ENCODE measurements around the gene CHGA. TPM values are rescaled to one million over a fixed set of nuclear protein-coding genes. Genes with fewer than 3 reads are reported as not detected.

Gene CHGA
- polyA plus RNA-seq, 1 donor from 2014 or later: 131 TPM

DNA sequence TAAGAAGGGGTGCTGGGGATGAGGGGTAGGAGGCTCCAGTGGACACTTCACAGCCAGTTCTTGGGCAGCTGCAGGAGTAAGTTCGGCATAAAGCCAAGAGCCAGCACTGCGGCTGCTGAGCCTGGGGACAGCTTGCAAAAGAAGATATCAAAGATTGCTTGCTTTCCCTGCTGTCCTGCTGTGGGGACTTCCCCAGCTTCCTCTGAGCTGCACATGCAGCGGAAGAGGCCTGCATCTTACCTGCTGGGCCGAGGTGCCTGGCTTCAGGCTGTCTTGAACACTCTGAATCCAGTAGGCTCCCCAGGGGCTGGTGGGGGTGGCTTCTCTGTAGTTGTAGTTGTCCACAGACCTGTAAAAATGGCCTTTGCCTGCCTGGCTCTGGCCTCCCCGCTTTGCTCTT is 1.3 kb downstream of the CHGA start:
- Histone ChIP-seq H3K27ac (ENCODE audit: low read length) (no peak overlapping the region), H3K9me3 (ENCODE audit: low read length) (no peaks in the 10 kb centered on the region), H2AFZ (ENCODE audit: low read depth, low read length) (no peak overlapping the region), H3K79me2 (replicated peaks; ENCODE audit: insufficient read depth, low read length) (no peaks in the 10 kb centered on the region), H3K4me2 (ENCODE audit: low read length) (peak overlapping the region; percentile 83), H3K27me3 (ENCODE audit: insufficient read depth, low read depth, low read length) (peaks cover 11% of the 10 kb centered on the region), H3K9ac (ENCODE audit: low read length) (peak overlapping the region; percentile 82), H3K36me3 (ENCODE audit: insufficient read depth, low read length) (no peaks in the 10 kb centered on the region), H4K20me1 (ENCODE audit: insufficient read depth) (no peaks in the 10 kb centered on the region), H3K4me3 (ENCODE audit: low read length) (peak overlapping the region; percentile 99), H3F3A (ENCODE audit: insufficient read depth, low read length, poor library complexity, severe bottlenecking) (no peaks in the 10 kb centered on the region), H3K9me2 (ENCODE audit: insufficient read depth, low read length) (no peaks in the 10 kb centered on the region)
- TF ChIP-seq, protein P1, sequence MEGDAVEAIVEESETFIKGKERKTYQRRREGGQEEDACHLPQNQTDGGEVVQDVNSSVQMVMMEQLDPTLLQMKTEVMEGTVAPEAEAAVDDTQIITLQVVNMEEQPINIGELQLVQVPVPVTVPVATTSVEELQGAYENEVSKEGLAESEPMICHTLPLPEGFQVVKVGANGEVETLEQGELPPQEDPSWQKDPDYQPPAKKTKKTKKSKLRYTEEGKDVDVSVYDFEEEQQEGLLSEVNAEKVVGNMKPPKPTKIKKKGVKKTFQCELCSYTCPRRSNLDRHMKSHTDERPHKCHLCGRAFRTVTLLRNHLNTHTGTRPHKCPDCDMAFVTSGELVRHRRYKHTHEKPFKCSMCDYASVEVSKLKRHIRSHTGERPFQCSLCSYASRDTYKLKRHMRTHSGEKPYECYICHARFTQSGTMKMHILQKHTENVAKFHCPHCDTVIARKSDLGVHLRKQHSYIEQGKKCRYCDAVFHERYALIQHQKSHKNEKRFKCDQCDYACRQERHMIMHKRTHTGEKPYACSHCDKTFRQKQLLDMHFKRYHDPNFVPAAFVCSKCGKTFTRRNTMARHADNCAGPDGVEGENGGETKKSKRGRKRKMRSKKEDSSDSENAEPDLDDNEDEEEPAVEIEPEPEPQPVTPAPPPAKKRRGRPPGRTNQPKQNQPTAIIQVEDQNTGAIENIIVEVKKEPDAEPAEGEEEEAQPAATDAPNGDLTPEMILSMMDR (IDR thresholded peaks at IDR 0.05; ENCODE audit: poor library complexity, severe bottlenecking): no peak
- TF ChIP-seq POLR2AphosphoS5 (IDR thresholded peaks at IDR 0.05) (no peak), SMC3 (conservative IDR thresholded peaks at IDR 0.05; ENCODE audit: poor library complexity) (no peak), EZH2 (IDR thresholded peaks at IDR 0.05; ENCODE audit: borderline replicate concordance, insufficient read depth, low read length, poor library complexity, severe bottlenecking) (no peak), MXI1 (conservative IDR thresholded peaks at IDR 0.05; ENCODE audit: poor library complexity, severe bottlenecking) (peak; percentile 11), EP300 (conservative IDR thresholded peaks at IDR 0.05; ENCODE audit: poor library complexity, severe bottlenecking) (no peak), RAD21 (conservative IDR thresholded peaks at IDR 0.05) (no peak)
- TF ChIP-seq, protein P2, sequence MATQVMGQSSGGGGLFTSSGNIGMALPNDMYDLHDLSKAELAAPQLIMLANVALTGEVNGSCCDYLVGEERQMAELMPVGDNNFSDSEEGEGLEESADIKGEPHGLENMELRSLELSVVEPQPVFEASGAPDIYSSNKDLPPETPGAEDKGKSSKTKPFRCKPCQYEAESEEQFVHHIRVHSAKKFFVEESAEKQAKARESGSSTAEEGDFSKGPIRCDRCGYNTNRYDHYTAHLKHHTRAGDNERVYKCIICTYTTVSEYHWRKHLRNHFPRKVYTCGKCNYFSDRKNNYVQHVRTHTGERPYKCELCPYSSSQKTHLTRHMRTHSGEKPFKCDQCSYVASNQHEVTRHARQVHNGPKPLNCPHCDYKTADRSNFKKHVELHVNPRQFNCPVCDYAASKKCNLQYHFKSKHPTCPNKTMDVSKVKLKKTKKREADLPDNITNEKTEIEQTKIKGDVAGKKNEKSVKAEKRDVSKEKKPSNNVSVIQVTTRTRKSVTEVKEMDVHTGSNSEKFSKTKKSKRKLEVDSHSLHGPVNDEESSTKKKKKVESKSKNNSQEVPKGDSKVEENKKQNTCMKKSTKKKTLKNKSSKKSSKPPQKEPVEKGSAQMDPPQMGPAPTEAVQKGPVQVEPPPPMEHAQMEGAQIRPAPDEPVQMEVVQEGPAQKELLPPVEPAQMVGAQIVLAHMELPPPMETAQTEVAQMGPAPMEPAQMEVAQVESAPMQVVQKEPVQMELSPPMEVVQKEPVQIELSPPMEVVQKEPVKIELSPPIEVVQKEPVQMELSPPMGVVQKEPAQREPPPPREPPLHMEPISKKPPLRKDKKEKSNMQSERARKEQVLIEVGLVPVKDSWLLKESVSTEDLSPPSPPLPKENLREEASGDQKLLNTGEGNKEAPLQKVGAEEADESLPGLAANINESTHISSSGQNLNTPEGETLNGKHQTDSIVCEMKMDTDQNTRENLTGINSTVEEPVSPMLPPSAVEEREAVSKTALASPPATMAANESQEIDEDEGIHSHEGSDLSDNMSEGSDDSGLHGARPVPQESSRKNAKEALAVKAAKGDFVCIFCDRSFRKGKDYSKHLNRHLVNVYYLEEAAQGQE (IDR thresholded peaks at IDR 0.05; ENCODE audit: borderline replicate concordance): no peak

DNA sequence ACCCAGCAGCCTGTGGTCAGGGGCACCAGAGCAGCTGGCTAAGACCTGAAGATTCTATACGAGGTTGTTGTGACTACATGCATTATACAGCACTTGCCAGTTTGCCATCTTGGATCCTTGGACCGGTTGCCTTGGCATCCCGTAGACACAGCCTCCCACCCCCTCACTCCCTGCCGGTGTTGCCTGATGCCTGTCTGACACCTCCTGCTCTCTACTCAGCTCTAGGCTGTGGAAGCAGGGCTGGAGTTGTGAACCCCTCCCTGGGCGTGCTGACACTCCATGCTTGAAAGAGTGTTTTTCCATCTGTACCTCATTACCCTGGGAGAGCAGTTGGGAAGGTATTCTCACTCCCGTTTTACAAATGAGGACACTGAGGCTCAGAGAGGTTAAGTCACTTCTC is 2.5 kb downstream of the CHGA start:
- H3K27ac ChIP-seq (ENCODE audit: low read length): no peak overlapping the region
- peak overlapping the region; percentile 99 for H3K4me3 ChIP-seq (ENCODE audit: low read length)
- no peak overlapping the region for H3K4me2 ChIP-seq (ENCODE audit: low read length)
- H3K9me2 ChIP-seq (ENCODE audit: insufficient read depth, low read length): no peaks in the 10 kb centered on the region
- no peaks in the 10 kb centered on the region for H4K20me1 ChIP-seq (ENCODE audit: insufficient read depth)
- peaks cover 6% of the 10 kb centered on the region for H3K27me3 ChIP-seq (ENCODE audit: insufficient read depth, low read depth, low read length)
- no peaks in the 10 kb centered on the region for H3K36me3 ChIP-seq (ENCODE audit: insufficient read depth, low read length)
- H3F3A ChIP-seq (ENCODE audit: insufficient read depth, low read length, poor library complexity, severe bottlenecking): no peaks in the 10 kb centered on the region
- no peak overlapping the region for H3K9ac ChIP-seq (ENCODE audit: low read length)
- TF ChIP-seq, protein P1 (IDR thresholded peaks at IDR 0.05; ENCODE audit: poor library complexity, severe bottlenecking): no peak
- no peak for TF ChIP-seq TAF1 (IDR thresholded peaks at IDR 0.05; ENCODE audit: low read depth)
- no peaks in the 10 kb centered on the region for H3K79me2 ChIP-seq (replicated peaks; ENCODE audit: insufficient read depth, low read length)
- no peaks in the 10 kb centered on the region for H3K9me3 ChIP-seq (ENCODE audit: low read length)
- no peak overlapping the region for H2AFZ ChIP-seq (ENCODE audit: low read depth, low read length)

All from neural cell (in vitro differentiated cells).